Fibroblast of pulmonary artery (primary cell): ENCODE data around the gene IL1RL1.

Experiments used
- DNase-seq: peaks from one replicate; pipeline ENCODE4 v3.0.0-alpha.2; 2010; ENCODE audit warnings: low read depth
- H3K4me3 ChIP-seq: replicated peaks from 2 replicates; pipeline ENCODE4 v1.5.1; 2011; ENCODE audit warnings: low read depth, mild to moderate bottlenecking, control low read depth, low read length, moderate library complexity
- CTCF ChIP-seq: IDR thresholded peaks from 2 replicates; pipeline ENCODE4 v1.5.1; 2011; ENCODE audit warnings: mild to moderate bottlenecking, control low read depth, low read length, inconsistent platforms; ENCODE audit errors: missing control alignments

IL1RL1 gene

GRCh38 chr2:102291319-102292075 is 19.9 kb upstream of the IL1RL1 start:
- TF ChIP-seq CTCF, result no peak
- H3K4me3 ChIP-seq, result no peak overlapping the region
- DNase-seq, result no peak

GRCh38 chr2:102294802-102295489 is 16.4 kb upstream of the IL1RL1 start:
- DNase-seq, result peak; percentile 72
- no peak for TF ChIP-seq CTCF
- H3K4me3 ChIP-seq, result no peak overlapping the region

GRCh38 chr2:102295566-102295965 is 15.8 kb upstream of the IL1RL1 start:
- H3K4me3 ChIP-seq, result no peak overlapping the region
- no peak for DNase-seq
- TF ChIP-seq CTCF, result no peak

- TF ChIP-seq CTCF, result no peak
- no peak for DNase-seq
- no peak overlapping the region for H3K4me3 ChIP-seq
These were observed 14.9 kb upstream of the IL1RL1 start for GRCh38 chr2:102296449-102296848.

GRCh38 chr2:102297891-102298290 is 13.5 kb upstream of the IL1RL1 start:
- no peak for TF ChIP-seq CTCF
- H3K4me3 ChIP-seq, result no peak overlapping the region
- DNase-seq, result peak; percentile 76

GRCh38 chr2:102301867-102302362 is 9.4 kb upstream of the IL1RL1 start:
- no peak overlapping the region for H3K4me3 ChIP-seq
- TF ChIP-seq CTCF, result peak; percentile 46
- peak; percentile 39 for DNase-seq

GRCh38 chr2:102302458-102302857 is 8.9 kb upstream of the IL1RL1 start:
- DNase-seq, result no peak
- no peak overlapping the region for H3K4me3 ChIP-seq
- no peak for TF ChIP-seq CTCF
